GM19372 (cell line): Measurements from ENCODE around the gene CD81.

Experiments used
- ATAC-seq: cut with Tn5 transposase; IDR thresholded peaks from one replicate; pipeline ENCODE4 v1.9.1; 2021; ENCODE audit warnings: mild to moderate bottlenecking, low read depth, moderate library complexity; ENCODE audit not compliant: unreplicated experiment

The CD81 gene

GRCh38 chr11:2432628-2433071, 55.5 kb downstream of the CD81 start:
- ATAC-seq: no peak

- ATAC-seq: no peak
These were observed 56.2 kb downstream of the CD81 start for GRCh38 chr11:2433106-2433925.

GRCh38 chr11:2434008-2434407, 56.9 kb downstream of the CD81 start:
- ATAC-seq: no peak

- ATAC-seq: no peak
These were observed 57.6 kb downstream of the CD81 start for GRCh38 chr11:2434506-2435255.

GRCh38 chr11:2435288-2436012, 58.3 kb downstream of the CD81 start:
- ATAC-seq: no peak

- ATAC-seq: no peak
These were observed 59.0 kb downstream of the CD81 start for GRCh38 chr11:2436013-2436520.

GRCh38 chr11:2436521-2437031, 59.5 kb downstream of the CD81 start:
- no peak for ATAC-seq

GRCh38 chr11:2437516-2437915, 60.4 kb downstream of the CD81 start:
- ATAC-seq: no peak

GRCh38 chr11:2439820-2440219, 62.7 kb downstream of the CD81 start:
- ATAC-seq: no peak

GRCh38 chr11:2440646-2441045, 63.5 kb downstream of the CD81 start:
- no peak for ATAC-seq

- ATAC-seq: no peak
These were observed 64.1 kb downstream of the CD81 start for GRCh38 chr11:2441171-2441570.

- no peak for ATAC-seq
These were observed 65.5 kb downstream of the CD81 start for GRCh38 chr11:2442589-2442988.

- ATAC-seq: no peak
These were observed 66.3 kb downstream of the CD81 start for GRCh38 chr11:2443406-2443805.

GRCh38 chr11:2443881-2444820, 67.0 kb downstream of the CD81 start, which contains the start of gene TRPM5:
TSS of gene TRPM5 (minus strand) at chr11:2444514. CDS start at chr11:2423036, 21,478 bp downstream.
- no peak for ATAC-seq

- ATAC-seq: no peak
These were observed 68.0 kb downstream of the CD81 start, which contains the start of gene KCNQ1 for GRCh38 chr11:2444821-2445745. TSS of gene KCNQ1 (plus strand) at chr11:2445008. CDS start at chr11:2445099, 91 bp downstream.

- no peak for ATAC-seq
These were observed 68.8 kb downstream of the CD81 start for GRCh38 chr11:2445746-2446551.

GRCh38 chr11:2446590-2447252, 69.6 kb downstream of the CD81 start:
- ATAC-seq: no peak
